ENCODE measurements around the gene MACO1. TPM values are rescaled to one million over a fixed set of nuclear protein-coding genes. Genes with fewer than 3 reads are reported as not detected.

Gene MACO1
- total RNA-seq, 1 donor from 2014 or later, result 31.1 TPM

DNA sequence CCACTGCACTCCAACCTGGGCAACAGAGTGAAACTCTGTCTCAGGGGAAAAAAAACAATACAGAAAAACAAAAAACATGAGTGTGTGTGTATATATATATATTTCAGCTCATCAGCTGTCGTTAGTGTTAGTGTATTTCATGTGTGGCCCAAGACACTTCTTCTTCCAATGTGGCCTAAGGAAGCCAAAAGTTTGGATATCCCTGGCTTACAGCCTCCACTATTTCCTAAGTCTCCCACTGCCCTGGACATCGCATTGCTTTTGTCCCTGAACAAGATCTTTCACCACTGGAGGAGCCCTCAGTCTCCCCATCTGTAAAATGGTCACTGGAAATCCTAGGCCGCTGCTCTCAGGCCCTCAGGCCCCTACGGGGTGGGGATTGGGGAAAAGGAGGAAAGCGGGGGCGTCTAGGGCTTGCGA is 112.3 kb downstream of the MACO1 start:
- no peak for DNase-seq (ENCODE audit: low read depth)

DNA sequence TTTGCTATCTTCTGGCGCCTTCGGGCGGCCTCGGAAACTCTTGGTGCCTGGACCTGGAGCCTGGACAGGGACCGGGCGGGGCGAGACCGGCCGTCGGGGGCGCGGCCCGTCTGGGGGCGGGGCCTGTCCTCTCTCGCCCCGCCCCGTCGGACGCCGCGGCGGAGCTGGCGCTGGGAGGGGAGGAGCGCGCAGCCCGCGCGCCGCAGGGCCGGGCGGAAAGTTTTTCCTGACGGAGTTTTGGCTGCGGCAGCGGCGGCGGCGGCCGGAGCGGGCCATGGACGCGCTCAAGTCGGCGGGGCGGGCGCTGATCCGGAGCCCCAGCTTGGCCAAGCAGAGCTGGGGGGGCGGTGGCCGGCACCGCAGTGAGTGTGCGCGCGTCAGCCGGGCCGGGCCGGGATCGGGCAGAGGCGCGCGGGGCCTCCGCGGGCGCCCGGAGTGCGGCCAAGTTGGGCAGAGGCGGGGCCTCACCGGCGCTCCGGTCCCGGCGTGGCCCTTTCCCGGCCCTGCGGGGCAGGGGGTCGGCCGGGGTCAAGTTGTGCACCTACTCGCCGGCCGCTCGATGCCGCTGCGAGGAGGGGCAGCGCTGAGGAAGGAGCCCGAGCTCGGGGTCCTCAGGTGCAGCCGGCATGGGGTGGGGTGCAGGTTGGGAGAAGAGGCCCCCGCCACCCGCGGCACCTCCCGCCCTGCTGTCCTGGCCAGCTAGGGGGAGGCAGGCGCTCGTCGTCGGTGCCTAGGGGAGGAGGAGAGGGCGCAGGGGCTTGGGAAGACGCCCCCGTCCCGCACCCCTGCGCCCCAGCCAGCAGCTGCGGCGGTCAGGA is 112.9 kb downstream of the MACO1 start, which contains the start of gene LDLRAP1:
Gene LDLRAP1 (plus strand): TSS at position 182 of the 818 bp plus-strand sequence. CDS start 93 bp downstream, at position 275.
- DNase-seq (ENCODE audit: low read depth), result peak; percentile 72

DNA sequence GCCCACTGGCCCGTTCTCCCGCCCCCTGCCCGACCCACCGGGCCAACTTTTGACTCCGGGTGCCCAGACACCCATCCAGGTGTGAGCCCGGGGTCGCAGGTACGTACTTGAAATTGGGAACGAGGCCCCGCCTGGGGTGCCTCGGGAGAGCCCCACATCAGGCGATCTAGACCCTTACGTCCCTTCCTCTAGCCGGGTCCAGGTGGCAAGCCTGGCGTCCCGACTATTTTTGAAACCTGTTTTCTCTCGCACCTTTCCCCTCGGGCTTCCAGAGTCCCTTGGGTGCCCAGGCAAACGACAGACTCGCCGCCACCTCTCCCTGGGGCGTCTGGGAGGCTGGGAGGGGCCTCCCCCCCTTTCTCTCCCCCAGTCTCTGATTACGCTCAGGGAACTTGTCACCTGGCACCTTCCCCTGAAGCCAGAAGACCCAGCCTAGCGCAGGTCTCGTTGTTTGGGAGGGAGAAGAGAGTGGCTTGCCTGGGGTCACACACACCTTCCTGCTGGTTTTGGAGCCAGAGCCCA is 113.6 kb downstream of the MACO1 start:
- DNase-seq (ENCODE audit: low read depth), result no peak

DNA sequence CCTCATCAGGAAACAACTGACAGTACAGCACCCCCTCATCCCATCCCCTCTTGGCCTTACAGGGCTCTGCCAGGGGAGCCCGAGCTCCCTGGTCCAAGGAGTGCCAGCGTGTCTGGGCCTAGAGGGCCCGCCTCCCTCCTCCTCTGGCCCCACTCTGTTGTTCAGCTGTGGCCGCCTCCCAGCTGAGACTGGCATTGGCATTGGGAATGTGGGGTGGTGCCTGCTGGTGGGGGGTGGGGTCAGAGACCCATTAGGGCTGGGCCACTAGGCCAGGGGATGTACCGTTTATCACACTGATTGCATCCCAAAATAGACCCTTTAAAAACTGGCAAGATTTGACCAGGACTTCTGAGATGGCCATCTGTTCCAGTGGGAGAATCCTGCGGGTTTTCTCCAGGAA is 114.1 kb downstream of the MACO1 start:
- peak; percentile 80 for DNase-seq (ENCODE audit: low read depth)

DNA sequence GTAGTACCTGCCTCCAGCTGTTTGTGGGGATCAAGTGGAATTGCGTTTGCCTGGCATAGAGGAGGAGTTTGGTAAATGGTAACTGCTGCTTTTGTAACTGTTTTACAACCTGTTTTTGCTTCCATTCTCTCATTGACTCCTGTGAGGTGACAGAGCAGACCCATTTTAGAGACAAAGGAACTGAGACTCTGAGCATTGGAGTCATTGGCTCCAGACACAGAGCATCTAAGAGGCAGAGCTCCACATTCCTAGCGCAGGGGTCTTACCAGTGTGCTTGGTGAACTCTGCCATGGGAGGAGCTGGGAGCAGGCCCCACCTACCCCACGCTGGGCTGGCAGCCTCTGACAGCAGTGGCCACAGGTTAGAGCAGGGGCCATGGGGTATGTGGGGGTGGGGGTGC is 115.1 kb downstream of the MACO1 start:
- DNase-seq (ENCODE audit: low read depth), result no peak

DNA sequence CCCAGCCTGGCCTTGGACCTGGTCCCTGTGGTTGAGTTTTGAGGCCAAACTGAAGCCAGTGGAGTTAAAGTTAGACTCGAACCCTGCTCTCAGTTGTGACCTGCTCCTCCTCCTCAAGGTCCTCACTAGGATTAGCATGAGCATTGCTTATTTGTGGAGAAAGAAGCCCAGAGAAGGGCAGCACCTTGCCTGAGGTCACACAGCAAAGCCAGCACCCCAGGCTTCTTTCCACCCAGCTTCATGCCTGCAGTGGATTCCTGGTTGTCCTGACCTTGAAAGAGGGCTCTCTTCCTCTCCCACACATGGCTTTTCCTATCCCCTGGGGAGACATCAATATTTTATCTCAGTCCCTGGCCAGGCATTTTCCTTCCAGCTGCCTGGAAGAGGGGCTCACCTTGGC is 115.5 kb downstream of the MACO1 start:
- DNase-seq (ENCODE audit: low read depth), result no peak

DNA sequence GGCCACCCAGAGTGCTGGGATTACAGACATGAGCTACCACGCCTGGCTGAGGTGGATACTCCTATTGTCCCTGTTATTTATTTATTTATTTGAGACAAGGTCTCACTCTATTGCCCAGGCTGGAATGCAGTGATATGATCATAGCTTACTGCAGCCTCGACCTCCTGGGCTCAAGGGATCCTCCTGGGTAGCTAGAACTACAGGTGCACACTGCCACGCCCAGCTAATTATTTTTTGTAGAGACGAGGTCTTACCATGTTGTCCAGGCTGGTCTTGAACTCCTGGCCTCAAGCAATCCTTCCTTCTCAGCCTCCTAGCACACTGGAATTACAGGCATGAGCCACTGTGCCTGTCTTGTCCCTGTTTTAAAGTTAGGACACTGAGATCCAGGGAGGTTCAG is 117.9 kb downstream of the MACO1 start:
- no peak for DNase-seq (ENCODE audit: low read depth)

DNA sequence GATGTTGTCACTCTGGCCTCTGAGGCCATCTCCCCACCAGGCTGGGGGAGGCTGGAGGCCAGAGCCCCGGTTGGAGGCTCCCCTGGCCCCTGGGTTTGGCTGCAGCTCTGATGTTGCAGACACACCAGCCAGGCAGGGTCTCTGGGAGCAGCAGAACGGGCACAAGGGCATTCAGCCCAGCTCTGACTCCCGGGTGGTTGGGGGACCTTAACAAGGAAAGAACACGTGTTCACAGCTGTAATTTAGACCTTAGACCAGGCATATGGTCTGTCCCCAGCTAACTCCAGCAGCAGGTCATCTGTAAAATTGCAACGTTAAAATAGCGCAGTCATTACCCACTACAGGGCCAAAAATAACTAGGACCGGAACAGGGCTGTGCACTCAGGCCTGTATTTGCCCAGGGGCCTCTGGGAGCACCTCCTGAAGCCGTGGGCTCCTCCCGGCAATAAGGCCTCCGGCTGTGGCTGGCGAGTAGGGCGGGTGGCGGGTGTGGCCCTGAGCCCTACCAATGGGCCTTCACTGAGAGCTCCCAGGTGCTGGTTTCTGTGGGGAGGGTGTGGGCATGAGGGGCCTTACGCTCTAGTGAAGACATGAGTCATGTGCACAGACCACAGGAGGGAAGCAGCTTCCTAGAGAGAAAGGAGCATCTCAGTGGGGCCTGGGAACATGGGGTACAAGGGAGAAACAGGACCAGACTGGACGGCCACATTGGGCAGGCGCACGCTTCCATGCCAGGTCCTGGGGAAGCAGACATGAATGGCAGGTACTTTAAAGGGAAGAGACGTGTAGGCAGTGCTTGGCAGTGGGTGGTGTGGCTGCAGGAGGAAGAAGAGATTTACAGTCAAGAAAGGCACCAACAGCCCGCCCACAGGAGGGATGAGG is 118.8 kb downstream of the MACO1 start:
- DNase-seq (ENCODE audit: low read depth), result peak; percentile 59

Other genes starting within 250 kb of the MACO1 start
- 38.5 and 56.1 TPM in 2 replicates for gene SYF2, start 198.4 kb upstream of the MACO1 start, total RNA-seq
- gene RSRP1, start 183.4 kb upstream of the MACO1 start, total RNA-seq, result 83.7 and 87.6 TPM in 2 replicates
- not detected in 2 replicates for gene RHD, start 158.4 kb upstream of the MACO1 start, total RNA-seq
- gene TMEM50A, start 92.6 kb upstream of the MACO1 start, total RNA-seq, result 117 and 160 TPM in 2 replicates
- gene RHCE, start 10.1 kb upstream of the MACO1 start, total RNA-seq, result 2.1 and 2.2 TPM in 2 replicates
- 10.7 and 13.8 TPM in 2 replicates for gene LDLRAP1, start 112.7 kb downstream of the MACO1 start, total RNA-seq
- 6.6 and 8.8 TPM in 2 replicates for gene MAN1C1, start 185.9 kb downstream of the MACO1 start, total RNA-seq